PFSK-1 (cell line): Measurements from ENCODE around the gene RFTN1.

Experiments used
- FOXP2 ChIP-seq: optimal IDR thresholded peaks from 2 replicates; pipeline ENCODE3; 2011; ENCODE audit warnings: borderline replicate concordance, control low read depth, inconsistent platforms; ENCODE audit not compliant: insufficient read depth; ENCODE audit errors: extremely low read length, extremely low read depth
- POLR2AphosphoS5 ChIP-seq: IDR thresholded peaks from 2 replicates; pipeline ENCODE4 v1.6.1; 2012; ENCODE audit warnings: low read depth, mild to moderate bottlenecking, control low read depth, low read length, moderate library complexity
- SIN3A ChIP-seq: IDR thresholded peaks from 2 replicates; pipeline ENCODE4 v1.6.1; 2012; ENCODE audit warnings: mild to moderate bottlenecking, low read length, moderate library complexity, borderline replicate concordance; ENCODE audit not compliant: insufficient read depth
- TAF1 ChIP-seq: IDR thresholded peaks from 2 replicates; pipeline ENCODE4 v1.6.1; 2012; ENCODE audit warnings: low read length, control low read depth, borderline replicate concordance; ENCODE audit not compliant: insufficient read depth
- TF ChIP-seq, protein P1 (sequence below), 2 experiments: IDR thresholded peaks; 2 replicates each; pipeline versions ENCODE4 v1.6.1 to v1.8.0; 2011 to 2012; ENCODE audit warnings: low read depth in 2 of 2, low read length in 2 of 2, control low read depth in 1 of 2, inconsistent platforms in 1 of 2, mild to moderate bottlenecking in 1 of 2, moderate library complexity in 1 of 2; ENCODE audit not compliant: insufficient read depth in 1 of 2

The RFTN1 gene

DNA sequence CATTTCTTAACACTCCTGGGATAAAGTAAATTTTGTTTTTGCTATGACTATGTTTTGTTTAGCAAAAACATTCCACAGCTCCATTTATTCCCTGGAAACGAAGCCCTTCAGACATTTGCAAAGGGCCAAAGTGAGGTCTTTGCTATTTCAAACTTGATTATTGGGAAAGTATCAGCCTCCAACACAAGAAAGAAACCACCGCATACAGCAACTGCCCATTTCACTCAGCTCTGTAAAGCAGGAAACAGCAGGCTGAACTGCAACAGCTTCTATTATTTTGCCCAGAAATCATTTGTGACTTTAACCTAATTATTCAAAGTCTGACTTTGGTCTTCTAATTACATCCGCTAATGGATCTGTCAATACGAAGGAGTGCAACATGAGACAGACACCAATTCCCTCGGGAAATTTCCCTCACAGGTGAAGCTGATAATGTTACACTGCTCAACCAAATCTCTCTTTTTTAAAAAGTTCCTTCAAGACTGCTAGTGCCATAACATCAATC is 72.1 kb downstream of the RFTN1 start:
- TF ChIP-seq FOXP2 = no peak
- TF ChIP-seq POLR2AphosphoS5 = no peak
- TF ChIP-seq SIN3A = no peak
- TF ChIP-seq, protein P1, sequence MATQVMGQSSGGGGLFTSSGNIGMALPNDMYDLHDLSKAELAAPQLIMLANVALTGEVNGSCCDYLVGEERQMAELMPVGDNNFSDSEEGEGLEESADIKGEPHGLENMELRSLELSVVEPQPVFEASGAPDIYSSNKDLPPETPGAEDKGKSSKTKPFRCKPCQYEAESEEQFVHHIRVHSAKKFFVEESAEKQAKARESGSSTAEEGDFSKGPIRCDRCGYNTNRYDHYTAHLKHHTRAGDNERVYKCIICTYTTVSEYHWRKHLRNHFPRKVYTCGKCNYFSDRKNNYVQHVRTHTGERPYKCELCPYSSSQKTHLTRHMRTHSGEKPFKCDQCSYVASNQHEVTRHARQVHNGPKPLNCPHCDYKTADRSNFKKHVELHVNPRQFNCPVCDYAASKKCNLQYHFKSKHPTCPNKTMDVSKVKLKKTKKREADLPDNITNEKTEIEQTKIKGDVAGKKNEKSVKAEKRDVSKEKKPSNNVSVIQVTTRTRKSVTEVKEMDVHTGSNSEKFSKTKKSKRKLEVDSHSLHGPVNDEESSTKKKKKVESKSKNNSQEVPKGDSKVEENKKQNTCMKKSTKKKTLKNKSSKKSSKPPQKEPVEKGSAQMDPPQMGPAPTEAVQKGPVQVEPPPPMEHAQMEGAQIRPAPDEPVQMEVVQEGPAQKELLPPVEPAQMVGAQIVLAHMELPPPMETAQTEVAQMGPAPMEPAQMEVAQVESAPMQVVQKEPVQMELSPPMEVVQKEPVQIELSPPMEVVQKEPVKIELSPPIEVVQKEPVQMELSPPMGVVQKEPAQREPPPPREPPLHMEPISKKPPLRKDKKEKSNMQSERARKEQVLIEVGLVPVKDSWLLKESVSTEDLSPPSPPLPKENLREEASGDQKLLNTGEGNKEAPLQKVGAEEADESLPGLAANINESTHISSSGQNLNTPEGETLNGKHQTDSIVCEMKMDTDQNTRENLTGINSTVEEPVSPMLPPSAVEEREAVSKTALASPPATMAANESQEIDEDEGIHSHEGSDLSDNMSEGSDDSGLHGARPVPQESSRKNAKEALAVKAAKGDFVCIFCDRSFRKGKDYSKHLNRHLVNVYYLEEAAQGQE (IDR thresholded peaks at IDR 0.05; ENCODE audit: insufficient read depth in 1 of 2, low read depth in 2 of 2, low read length in 2 of 2) = no peak
- TF ChIP-seq TAF1 = no peak

DNA sequence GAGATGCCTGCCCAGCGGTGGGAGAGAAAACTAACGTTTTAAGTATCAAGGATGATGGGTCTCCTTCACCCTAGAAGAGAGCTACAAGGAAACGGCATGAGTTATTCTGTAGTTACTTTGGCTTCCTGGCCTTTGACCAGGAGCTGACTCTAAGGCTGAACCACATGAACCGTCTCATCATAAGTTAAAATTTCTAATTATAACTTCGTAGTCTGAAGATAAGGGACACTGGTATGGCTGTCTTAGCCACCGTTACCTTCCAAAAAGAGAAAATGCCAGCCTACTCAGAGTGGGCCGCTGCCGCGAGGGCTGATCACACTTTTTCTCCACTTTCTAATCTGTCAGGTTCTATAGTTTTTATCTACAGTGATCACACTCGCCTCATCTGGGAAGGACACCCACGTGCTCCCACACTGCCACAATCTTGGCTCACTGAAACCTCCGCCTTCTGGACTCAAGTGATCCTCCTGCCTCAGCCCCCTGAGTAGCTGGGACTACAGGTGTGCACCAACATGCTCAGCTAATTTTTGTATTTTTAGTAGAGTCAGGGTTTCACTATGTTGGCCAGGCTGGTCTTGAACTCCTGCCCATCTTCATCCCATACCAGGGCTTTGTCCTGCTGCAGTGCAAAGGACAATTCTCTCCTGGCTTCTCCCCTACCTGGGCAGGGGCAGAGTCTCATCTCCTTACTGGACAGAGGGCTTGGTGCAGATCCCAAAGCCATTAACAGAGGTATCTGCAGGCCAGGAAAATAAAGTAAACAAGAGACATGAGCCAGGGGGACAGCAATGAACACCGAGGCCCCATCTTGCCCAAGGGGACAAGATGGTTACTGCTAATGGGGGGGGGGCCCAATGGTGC is 73.4 kb downstream of the RFTN1 start:
- TF ChIP-seq FOXP2 = no peak
- no peak for TF ChIP-seq SIN3A
- TF ChIP-seq TAF1 = no peak
- TF ChIP-seq, protein P1 (IDR thresholded peaks at IDR 0.05; ENCODE audit: insufficient read depth in 1 of 2, low read depth in 2 of 2, low read length in 2 of 2) = no peak
- no peak for TF ChIP-seq POLR2AphosphoS5

DNA sequence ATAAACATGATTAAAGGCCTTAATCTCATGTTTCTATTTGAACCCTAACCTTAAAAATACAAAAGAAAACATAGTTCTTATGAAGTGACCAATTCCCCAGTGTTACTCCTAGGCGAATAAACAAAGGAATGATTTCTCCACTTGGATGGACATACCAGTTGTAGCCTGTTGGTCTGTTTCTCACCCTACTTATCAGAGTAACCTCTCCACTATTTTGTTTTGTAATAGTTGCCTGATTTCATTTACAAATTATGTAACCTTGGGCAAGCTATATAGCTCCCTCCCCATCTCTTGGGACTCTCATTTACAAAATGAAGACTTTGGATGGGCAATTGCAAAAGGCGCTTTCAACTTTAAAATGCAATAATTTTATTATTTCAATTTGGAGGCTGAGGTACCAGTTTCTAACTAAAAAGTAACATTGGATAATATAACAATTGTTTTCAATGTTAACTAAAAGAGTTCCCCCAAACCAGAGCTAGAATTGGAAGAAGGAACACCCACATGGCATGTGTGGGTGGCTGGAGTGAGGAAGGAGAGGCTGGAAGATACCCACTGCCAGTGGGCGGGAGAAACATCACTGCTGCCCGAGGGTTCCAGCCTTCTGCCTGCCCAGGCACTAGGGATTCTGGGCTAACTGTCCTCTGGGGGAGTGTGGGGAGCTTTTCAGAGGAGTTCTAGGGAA is 74.2 kb downstream of the RFTN1 start:
- TF ChIP-seq SIN3A (no peak), POLR2AphosphoS5 (no peak), TAF1 (no peak), FOXP2 (no peak)
- TF ChIP-seq, protein P1 (IDR thresholded peaks at IDR 0.05; ENCODE audit: insufficient read depth in 1 of 2, low read depth in 2 of 2, low read length in 2 of 2) = no peak

DNA sequence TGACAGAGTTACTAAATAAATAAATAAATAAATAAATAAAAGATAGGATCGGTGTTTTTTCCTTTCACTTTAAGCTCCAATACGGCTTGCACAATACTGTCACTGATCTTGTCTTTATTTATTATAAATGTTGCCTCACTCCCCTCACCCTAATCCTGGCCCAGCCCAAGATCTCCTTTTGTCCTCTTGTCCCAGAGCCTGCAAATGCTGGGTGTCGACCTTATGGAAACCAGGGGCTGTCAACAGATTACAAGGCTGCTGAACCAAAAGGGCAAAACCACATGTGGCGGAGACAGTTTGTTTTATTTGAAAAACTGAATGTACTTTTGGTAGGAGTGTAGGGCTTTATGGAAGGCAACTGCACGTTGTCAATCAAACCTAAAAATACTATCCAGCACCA is 75.9 kb downstream of the RFTN1 start:
- TF ChIP-seq, protein P1 (IDR thresholded peaks at IDR 0.05; ENCODE audit: insufficient read depth in 1 of 2, low read depth in 2 of 2, low read length in 2 of 2) = no peak
- TF ChIP-seq TAF1 (no peak), SIN3A (no peak), POLR2AphosphoS5 (no peak), FOXP2 (no peak)
